Measurements from ENCODE around the gene CDKN1B.

DNA sequence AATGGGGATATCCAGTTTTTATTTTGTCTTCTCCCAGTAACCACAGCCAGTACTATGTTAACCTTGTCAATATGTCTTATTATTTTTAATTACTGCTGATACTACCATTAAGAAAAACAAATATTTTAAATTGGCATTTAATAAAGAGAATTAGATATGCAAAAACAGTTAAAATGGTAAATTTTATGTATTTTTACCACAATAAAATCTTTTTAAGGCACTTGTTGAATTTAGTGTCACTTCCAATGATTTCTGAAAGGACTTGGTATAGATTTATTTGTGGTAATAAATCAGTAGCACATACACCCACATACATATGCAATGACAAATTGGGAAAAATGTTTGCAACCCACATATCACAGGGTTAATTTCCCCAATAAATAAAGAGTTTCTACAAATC, 14.0 kb downstream of the CDKN1B start:
- TF ChIP-seq, protein P1, sequence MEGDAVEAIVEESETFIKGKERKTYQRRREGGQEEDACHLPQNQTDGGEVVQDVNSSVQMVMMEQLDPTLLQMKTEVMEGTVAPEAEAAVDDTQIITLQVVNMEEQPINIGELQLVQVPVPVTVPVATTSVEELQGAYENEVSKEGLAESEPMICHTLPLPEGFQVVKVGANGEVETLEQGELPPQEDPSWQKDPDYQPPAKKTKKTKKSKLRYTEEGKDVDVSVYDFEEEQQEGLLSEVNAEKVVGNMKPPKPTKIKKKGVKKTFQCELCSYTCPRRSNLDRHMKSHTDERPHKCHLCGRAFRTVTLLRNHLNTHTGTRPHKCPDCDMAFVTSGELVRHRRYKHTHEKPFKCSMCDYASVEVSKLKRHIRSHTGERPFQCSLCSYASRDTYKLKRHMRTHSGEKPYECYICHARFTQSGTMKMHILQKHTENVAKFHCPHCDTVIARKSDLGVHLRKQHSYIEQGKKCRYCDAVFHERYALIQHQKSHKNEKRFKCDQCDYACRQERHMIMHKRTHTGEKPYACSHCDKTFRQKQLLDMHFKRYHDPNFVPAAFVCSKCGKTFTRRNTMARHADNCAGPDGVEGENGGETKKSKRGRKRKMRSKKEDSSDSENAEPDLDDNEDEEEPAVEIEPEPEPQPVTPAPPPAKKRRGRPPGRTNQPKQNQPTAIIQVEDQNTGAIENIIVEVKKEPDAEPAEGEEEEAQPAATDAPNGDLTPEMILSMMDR (IDR thresholded peaks at IDR 0.05): no peak
- no peak for TF ChIP-seq POLR2A (IDR thresholded peaks at IDR 0.05)

Data from adrenal gland (tissue), 5 donors.